Prostate gland (tissue), 2 donors: Measurements from ENCODE around the gene RYR1. TPM values are rescaled to one million over a fixed set of nuclear protein-coding genes. Genes with fewer than 3 reads are reported as not detected.

Experiments used
- DNase-seq: peaks from one replicate; pipeline ENCODE4 v3.0.0-alpha.2; 2019; ENCODE audit warnings: low spot score
- H3K27ac ChIP-seq, 2 donors: fragments of 200-600 bp; sonication (generic); 2 replicates each; pipeline ENCODE4 v1.5.1; 2017 to 2019
- H3K27me3 ChIP-seq: fragments of 200-600 bp; sonication (generic); replicated peaks from 2 replicates; pipeline ENCODE4 v1.5.1; 2019; ENCODE audit not compliant: insufficient read depth
- H3K36me3 ChIP-seq, 2 donors: fragments of 200-600 bp; sonication (generic); 1 replicate in 1 of 2; 2 replicates in 1 of 2; pipeline versions ENCODE4 v1.5.1 to v1.8.1; 2017 to 2019
- H3K4me1 ChIP-seq: fragments of 200-600 bp; sonication (generic); replicated peaks from 2 replicates; pipeline ENCODE4 v1.5.1; 2019
- H3K4me3 ChIP-seq, 2 donors: fragments of 200-600 bp; sonication (generic); 2 replicates each; pipeline ENCODE4 v1.5.1; 2017 to 2019
- H3K9me3 ChIP-seq: fragments of 200-600 bp; sonication (generic); 2 replicates; pipeline ENCODE4 v1.5.1; 2017
- CTCF ChIP-seq, 4 experiments: fragments of 200-600 bp in 2 of 4; fragments of 450-650 bp in 2 of 4; sonication (generic) in 2 of 4; IDR thresholded peaks; 1 replicate in 3 of 4; 2 replicates in 1 of 4; pipeline ENCODE4 v1.5.1; 2016 to 2019; ENCODE audit warnings: antibody characterized with exemption in 4 of 4, mild to moderate bottlenecking in 2 of 4, moderate library complexity in 2 of 4
- POLR2A ChIP-seq: fragments of 450-650 bp; IDR thresholded peaks from one replicate; pipeline ENCODE4 v1.6.1; 2016; ENCODE audit warnings: antibody characterized with exemption, mild to moderate bottlenecking
- POLR2AphosphoS5 ChIP-seq: sonication (generic); formaldehyde crosslinking; IDR thresholded peaks from one replicate; pipeline ENCODE4 v1.6.1; 2017; ENCODE audit warnings: antibody characterized with exemption
- WGBS: methylation state at CpG from one replicate; pipeline ENCODE4 v1.1.5; 2018; 5-methylcytosine and 5-hydroxymethylcytosine counted together
- intact Hi-C: fragments of 100-400 bp; cut with DNase I; formaldehyde crosslinking; loops from one replicate; pipeline ENCODE4 v1.14.2; 2022
- total RNA-seq, 2 donors: library from RNA; depleted of rRNA; stranded (reverse); fragments of >200 nt; gene quantifications; one replicate each; pipeline ENCODE4 v1.1.0, GENCODE V29; 2016

The RYR1 gene
- total RNA-seq, 2 donors from 2014 or later, result 5.7 to 8.6 TPM

DNA sequence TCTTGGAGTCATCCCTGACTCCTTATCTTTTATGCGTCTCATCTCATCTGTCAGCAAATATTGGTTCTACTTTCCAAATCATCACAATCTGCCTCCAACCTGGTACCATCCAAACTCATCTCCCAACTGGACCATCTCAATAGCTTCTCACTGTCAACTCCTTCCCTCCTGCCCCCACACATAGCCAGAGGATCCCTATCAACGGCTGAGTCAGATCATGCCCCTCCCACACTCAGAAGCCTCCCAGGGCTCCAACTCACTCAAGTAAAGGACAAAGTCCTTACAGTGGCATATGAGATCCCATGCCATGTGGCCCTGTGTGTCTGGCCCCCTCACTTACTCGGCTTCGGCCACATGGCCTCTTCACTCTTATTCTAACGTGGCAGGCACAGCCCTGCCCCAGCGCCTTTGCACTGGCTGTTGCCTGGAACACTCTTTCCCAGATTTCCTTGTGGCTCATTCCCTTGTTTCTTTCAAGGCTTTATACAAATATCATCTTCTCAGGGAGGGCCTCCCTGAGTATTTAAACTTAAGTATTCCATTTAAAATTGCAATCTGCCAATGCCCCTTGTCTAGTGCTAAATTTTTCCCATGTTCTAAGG is 40.7 kb upstream of the RYR1 start:
- no peak overlapping the region for H3K27ac ChIP-seq
- no peaks in the 10 kb centered on the region for H3K9me3 ChIP-seq
- WGBS, result 81% methylated on average over 6 of the region's 6 CpGs
- DNase-seq, result no peak
- peaks cover 10% of the 10 kb centered on the region for H3K27me3 ChIP-seq
- no peaks in the 10 kb centered on the region for H3K36me3 ChIP-seq
- no peak overlapping the region for H3K4me3 ChIP-seq
- intact Hi-C loops, result no loop called here
- peaks cover 5% of the 10 kb centered on the region for H3K4me1 ChIP-seq
- TF ChIP-seq POLR2AphosphoS5, result no peak
- TF ChIP-seq POLR2A, result no peak
- TF ChIP-seq CTCF (IDR thresholded peaks at IDR 0.05), result no peak

DNA sequence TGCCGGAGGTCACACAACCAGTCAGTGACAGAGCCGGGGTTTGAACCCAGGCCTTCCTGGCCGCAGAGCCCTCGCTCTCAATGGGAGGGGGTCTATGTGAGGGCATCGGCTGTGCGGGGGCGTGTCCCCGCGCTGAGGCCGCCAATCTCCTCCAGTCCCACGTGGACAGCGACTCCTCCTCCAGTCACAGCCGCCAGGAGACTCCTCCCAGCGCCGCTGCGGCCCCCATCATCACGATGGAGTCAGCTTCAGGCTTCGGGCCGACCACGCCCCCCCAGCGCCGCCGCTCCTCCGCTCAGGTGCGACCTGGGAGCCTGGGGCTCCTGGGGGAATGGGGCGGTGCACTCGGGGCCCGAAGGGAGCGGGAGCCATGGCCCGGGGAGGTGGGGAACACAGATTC is 39.0 kb upstream of the RYR1 start:
- intact Hi-C loops, result no loop called here
- no peaks in the 10 kb centered on the region for H3K4me1 ChIP-seq
- no peaks in the 10 kb centered on the region for H3K9me3 ChIP-seq
- no peak overlapping the region for H3K4me3 ChIP-seq
- 30% methylated on average over 8 of the region's 30 CpGs for WGBS
- H3K27ac ChIP-seq, result no peak overlapping the region
- H3K36me3 ChIP-seq, result no peaks in the 10 kb centered on the region
- H3K27me3 ChIP-seq, result peaks cover 18% of the 10 kb centered on the region
- TF ChIP-seq CTCF (IDR thresholded peaks at IDR 0.05), result no peak
- no peak for TF ChIP-seq POLR2A
- TF ChIP-seq POLR2AphosphoS5, result no peak
- DNase-seq, result no peak

GRCh38 chr19:38395381-38396114 is 37.9 kb upstream of the RYR1 start:
- no peak for DNase-seq
- intact Hi-C loops, result no loop called here
- H3K27me3 ChIP-seq, result peaks cover 18% of the 10 kb centered on the region
- TF ChIP-seq CTCF (IDR thresholded peaks at IDR 0.05) (no peak), POLR2AphosphoS5 (no peak), POLR2A (no peak)
- no peak overlapping the region for H3K27ac ChIP-seq
- no peaks in the 10 kb centered on the region for H3K4me1 ChIP-seq
- H3K4me3 ChIP-seq, result no peak overlapping the region
- WGBS, result 33% methylated on average over 41 of the region's 86 CpGs
- H3K36me3 ChIP-seq, result no peaks in the 10 kb centered on the region
- H3K9me3 ChIP-seq, result no peaks in the 10 kb centered on the region

DNA sequence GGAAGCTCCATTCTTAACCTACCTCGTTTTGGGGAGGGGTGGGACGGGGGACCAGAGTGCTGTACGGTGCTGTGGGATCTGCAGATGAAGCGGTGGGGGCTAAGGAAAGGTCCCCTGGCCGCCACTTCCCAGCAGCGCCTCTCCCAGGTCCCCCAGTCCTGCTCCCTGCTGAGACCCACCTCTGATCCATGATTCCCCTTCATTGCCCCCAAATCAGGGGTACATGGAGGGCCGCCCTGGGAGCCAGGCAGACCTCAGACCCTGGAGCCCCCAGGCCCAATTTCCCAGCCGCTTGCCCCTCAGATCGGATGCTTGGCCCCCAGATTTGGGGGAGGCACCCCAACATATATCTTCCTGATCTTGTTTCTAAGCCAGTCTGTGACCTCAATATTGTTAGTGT is 34.4 kb upstream of the RYR1 start:
- no peaks in the 10 kb centered on the region for H3K4me1 ChIP-seq
- no peak overlapping the region for H3K4me3 ChIP-seq
- no peaks in the 10 kb centered on the region for H3K9me3 ChIP-seq
- no peak for DNase-seq
- peaks cover 18% of the 10 kb centered on the region for H3K27me3 ChIP-seq
- WGBS, result 54% methylated on average over 6 of the region's 9 CpGs
- no peaks in the 10 kb centered on the region for H3K36me3 ChIP-seq
- intact Hi-C loops, result no loop called here
- H3K27ac ChIP-seq, result no peak overlapping the region
- TF ChIP-seq POLR2AphosphoS5 (no peak), POLR2A (no peak), CTCF (IDR thresholded peaks at IDR 0.05) (no peak)

DNA sequence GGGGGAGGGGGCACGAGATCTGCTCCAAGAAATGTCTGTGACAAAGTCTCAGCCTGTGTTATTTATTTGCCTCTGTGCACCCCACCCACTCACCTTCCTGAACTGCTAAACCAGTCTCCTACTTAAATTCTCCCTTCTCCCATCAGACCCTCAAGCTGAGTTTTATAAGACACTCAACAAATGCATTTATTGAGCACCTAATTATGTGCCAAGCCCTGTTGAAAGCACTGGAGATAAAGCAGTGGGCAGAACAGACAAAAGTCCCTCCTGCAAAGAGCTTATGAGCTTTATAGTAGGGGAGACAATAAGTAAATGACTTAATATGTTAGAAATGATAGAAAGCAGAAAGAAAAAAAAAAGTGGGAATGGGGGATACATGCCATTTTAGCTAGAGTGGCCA is 34.0 kb upstream of the RYR1 start:
- H3K27me3 ChIP-seq, result peaks cover 18% of the 10 kb centered on the region
- intact Hi-C loops, result no loop called here

More for the DNA sequence above, 34.0 kb upstream of the RYR1 start:
- 75% methylated on average over 1 of the region's 1 CpG for WGBS
- TF ChIP-seq POLR2A, result no peak
- no peak for TF ChIP-seq POLR2AphosphoS5
- TF ChIP-seq CTCF (IDR thresholded peaks at IDR 0.05), result no peak
- Histone ChIP-seq H3K36me3 (no peaks in the 10 kb centered on the region), H3K4me1 (no peaks in the 10 kb centered on the region), H3K9me3 (no peaks in the 10 kb centered on the region), H3K27ac (no peak overlapping the region), H3K4me3 (no peak overlapping the region)
- DNase-seq, result no peak
